SK-N-SH (cell line): ENCODE data around the gene SPI1. TPM values are rescaled to one million over a fixed set of nuclear protein-coding genes. Genes with fewer than 3 reads are reported as not detected.

Source experiments
- CTCF ChIA-PET: fragments of 300-600, 350-600 bp; formaldehyde crosslinking; extraction: SDS; loops from one replicate; lab custom pipeline; 2021; lab: Yijun Ruan, JAX
- POLR2A ChIA-PET: fragments of 350-600 bp; sonication (Branson Sonifier 250); formaldehyde crosslinking; extraction: SDS; loops from one replicate; lab custom pipeline; 2020; ENCODE audit warnings: antibody characterized with exemption, inconsistent platforms; lab: Yijun Ruan, JAX
- DNase-seq: peaks from one replicate; pipeline ENCODE4 v3.0.0; 2012
- H2AFZ ChIP-seq: fragments of 200-600 bp; sonication (generic); 2 replicates; pipeline ENCODE4 v1.8.1; 2016; ENCODE audit warnings: antibody characterized with exemption, mild to moderate bottlenecking, low read depth
- H3F3A ChIP-seq: fragments of 200-600 bp; sonication (generic); replicated peaks from 2 replicates; pipeline ENCODE3; 2016; ENCODE audit warnings: antibody characterized with exemption, mild to moderate bottlenecking; ENCODE audit not compliant: insufficient read depth
- H3K27ac ChIP-seq, 2 experiments: fragments of 200-500 bp in 1 of 2; fragments of 200-600 bp in 1 of 2; sonication (Bioruptor generic) in 1 of 2; sonication (generic), shearing (Covaris generic) in 1 of 2; 2 replicates each; pipeline versions ENCODE4 v1.5.1 to v1.6.1; 2014 to 2016; ENCODE audit warnings: low read depth in 2 of 2, inconsistent platforms in 1 of 2, low read length in 1 of 2, mild to moderate bottlenecking in 1 of 2, mixed read lengths in 1 of 2
- H3K27me3 ChIP-seq: fragments of 200-600 bp; sonication (generic), shearing (Covaris generic); 2 replicates; pipeline ENCODE4 v1.6.1; 2016; ENCODE audit warnings: mixed run types; ENCODE audit not compliant: insufficient read depth
- H3K36me3 ChIP-seq, 2 experiments: fragments of 200-500 bp in 1 of 2; fragments of 200-600 bp in 1 of 2; sonication (Bioruptor generic) in 1 of 2; sonication (generic) in 1 of 2; replicated peaks in 1 of 2; 2 replicates each; pipeline versions ENCODE3 to v1.5.1; 2014 to 2016; ENCODE audit warnings: low read length in 1 of 2, mild to moderate bottlenecking in 1 of 2; ENCODE audit not compliant: insufficient read depth in 2 of 2, control insufficient read depth in 1 of 2
- H3K4me1 ChIP-seq, 2 experiments: fragments of 200-500 bp in 1 of 2; fragments of 200-600 bp in 1 of 2; sonication (Bioruptor generic) in 1 of 2; sonication (generic), shearing (Covaris generic) in 1 of 2; 2 replicates each; pipeline versions ENCODE4 v1.5.1 to v1.6.1; 2014 to 2016; ENCODE audit warnings: low read depth in 1 of 2, low read length in 1 of 2, mixed run types in 1 of 2; ENCODE audit not compliant: insufficient read depth in 2 of 2, control insufficient read depth in 1 of 2
- H3K4me2 ChIP-seq: fragments of 200-600 bp; sonication (generic), shearing (Covaris generic); 2 replicates; pipeline ENCODE4 v1.6.1; 2017; ENCODE audit warnings: mixed run types
- H3K4me3 ChIP-seq, 2 experiments: fragments of 200-500 bp in 1 of 2; fragments of 200-600 bp in 1 of 2; sonication (Bioruptor generic) in 1 of 2; sonication (generic), shearing (Covaris generic) in 1 of 2; 2 replicates each; pipeline versions ENCODE4 v1.5.1 to v1.8.1; 2014 to 2016; ENCODE audit warnings: low read depth in 2 of 2, inconsistent platforms in 1 of 2, low read length in 1 of 2, mild to moderate bottlenecking in 1 of 2, mixed read lengths in 1 of 2, moderate library complexity in 1 of 2
- H3K79me2 ChIP-seq: fragments of 200-600 bp; sonication (generic); 2 replicates; pipeline ENCODE4 v1.8.1; 2017; ENCODE audit warnings: mild to moderate bottlenecking; ENCODE audit not compliant: insufficient read depth
- H3K9ac ChIP-seq: fragments of 200-600 bp; sonication (generic); 2 replicates; pipeline ENCODE4 v1.6.1; 2017; ENCODE audit warnings: mixed run types
- H3K9me2 ChIP-seq: fragments of 200-600 bp; sonication (generic); 2 replicates; pipeline ENCODE4 v1.6.1; 2017; ENCODE audit warnings: mixed run types
- H3K9me3 ChIP-seq: fragments of 200-600 bp; sonication (generic); 2 replicates; pipeline ENCODE4 v1.6.1; 2017; ENCODE audit warnings: mixed run types, mild to moderate bottlenecking, moderate library complexity
- H4K20me1 ChIP-seq: fragments of 200-600 bp; sonication (generic); 2 replicates; pipeline ENCODE4 v1.6.1; 2017; ENCODE audit warnings: mild to moderate bottlenecking, mixed run types; ENCODE audit not compliant: insufficient read depth
- CTCF ChIP-seq: fragments of 200-600 bp; sonication (generic); IDR thresholded peaks from 2 replicates; pipeline ENCODE4 v1.6.1; 2017; ENCODE audit warnings: antibody characterized with exemption, mild to moderate bottlenecking, moderate library complexity
- ELF1 ChIP-seq: IDR thresholded peaks from 2 replicates; pipeline ENCODE4 v1.4.0; 2012
- EP300 ChIP-seq, 2 experiments: IDR thresholded peaks; 2 replicates each; pipeline versions ENCODE4 v1.4.0 to v1.6.1; 2012; ENCODE audit warnings: borderline replicate concordance in 1 of 2, low read depth in 1 of 2, low read length in 1 of 2
- FOXM1 ChIP-seq: IDR thresholded peaks from 2 replicates; pipeline ENCODE4 v1.4.0; 2012; ENCODE audit warnings: low read depth, mild to moderate bottlenecking
- IRF3 ChIP-seq: fragments of 150-350 bp; IDR thresholded peaks from 2 replicates; pipeline ENCODE4 v1.6.1; 2016; ENCODE audit warnings: mild to moderate bottlenecking, low read depth, low read length
- JUND ChIP-seq: IDR thresholded peaks from 2 replicates; pipeline ENCODE4 v1.4.0; 2012
- MAX ChIP-seq: IDR thresholded peaks from 2 replicates; pipeline ENCODE4 v1.4.0; 2012; ENCODE audit warnings: low read depth
- NFIC ChIP-seq: IDR thresholded peaks from 2 replicates; pipeline ENCODE4 v1.4.0; 2012; ENCODE audit warnings: borderline replicate concordance
- PBX3 ChIP-seq: IDR thresholded peaks from 2 replicates; pipeline ENCODE4; 2012
- POLR2AphosphoS5 ChIP-seq: IDR thresholded peaks from 2 replicates; pipeline ENCODE4 v1.6.1; 2012; ENCODE audit warnings: low read depth, low read length
- SIN3A ChIP-seq: IDR thresholded peaks from 2 replicates; pipeline ENCODE4 v1.6.1; 2012; ENCODE audit warnings: low read depth, mild to moderate bottlenecking, low read length, moderate library complexity, borderline replicate concordance
- SMC3 ChIP-seq: IDR thresholded peaks from 2 replicates; pipeline ENCODE4 v1.6.1; 2012; ENCODE audit warnings: low read depth, low read length, improper control_type of control experiment
- TAF1 ChIP-seq: IDR thresholded peaks from 2 replicates; pipeline ENCODE4 v1.6.1; 2012; ENCODE audit warnings: low read depth, mild to moderate bottlenecking, low read length, moderate library complexity, borderline replicate concordance
- TCF12 ChIP-seq: IDR thresholded peaks from 2 replicates; pipeline ENCODE4 v1.4.0; 2012
- TEAD4 ChIP-seq: IDR thresholded peaks from 2 replicates; pipeline ENCODE4 v1.4.0; 2012; ENCODE audit warnings: mild to moderate bottlenecking, borderline replicate concordance; ENCODE audit not compliant: insufficient read depth
- USF2 ChIP-seq: fragments of 150-350 bp; IDR thresholded peaks from 2 replicates; pipeline ENCODE4 v1.6.1; 2017; ENCODE audit warnings: antibody characterized with exemption, low read length, low read depth, borderline replicate concordance
- YY1 ChIP-seq: IDR thresholded peaks from 2 replicates; pipeline ENCODE4 v1.4.0; 2012; ENCODE audit warnings: low read depth, mild to moderate bottlenecking
- WGBS: methylation state at CpG from one replicate; pipeline ENCODE4 v1.1.6; 2017; ENCODE audit warnings: low lambda C conversion rate; 5-methylcytosine and 5-hydroxymethylcytosine counted together
- polyA plus RNA-seq, 3 experiments: library from polyadenylated mRNA; depleted of rRNA; stranded (reverse); fragments of >200 nt; gene quantifications; 2 replicates each; pipeline ENCODE4 v1.2.3, GENCODE V29; 2012

SPI1 gene
- polyA plus RNA-seq, 1 of the 3 experiments (the other 2 are of a cell fraction): not detected

- no peak for TF ChIP-seq IRF3
Observed at GRCh38 chr11:47388697-47389576, 10.6 kb upstream of the SPI1 start (continued).

GRCh38 chr11:47387944-47388696, 9.8 kb upstream of the SPI1 start:
- no peaks in the 10 kb centered on the region for H3K9me2 ChIP-seq
- no peaks in the 10 kb centered on the region for H3K4me1 ChIP-seq
- no peak overlapping the region for H2AFZ ChIP-seq
- ChIA-PET POLR2A (interaction anchor here (0.6 kb wide), 1 partner anchor 462 kb away, joined by 3 read pairs; no protein-coding TSS in a partner anchor), CTCF (interaction anchor here (1.1 to 7.9 kb wide), 3 partner anchors 14 to 24 kb away, joined by 3 to 78 read pairs (median 4); no protein-coding TSS in a partner anchor)
- H3K4me2 ChIP-seq: no peak overlapping the region
- TF ChIP-seq MAX (no peak), TEAD4 (no peak), ELF1 (no peak), TAF1 (no peak), NFIC (no peak), CTCF (no peak)
- no peak overlapping the region for H3K4me3 ChIP-seq
- no peaks in the 10 kb centered on the region for H3K79me2 ChIP-seq
- H3K9me3 ChIP-seq: no peaks in the 10 kb centered on the region
- H3F3A ChIP-seq: no peaks in the 10 kb centered on the region
- no peak for DNase-seq
- WGBS: 81% methylated on average over 9 of the region's 13 CpGs
- no peaks in the 10 kb centered on the region for H4K20me1 ChIP-seq
- H3K9ac ChIP-seq: no peak overlapping the region
- H3K36me3 ChIP-seq: no peaks in the 10 kb centered on the region
- no peak overlapping the region for H3K27ac ChIP-seq
- H3K27me3 ChIP-seq: no peaks in the 10 kb centered on the region

- Histone ChIP-seq H3K27ac (no peak overlapping the region), H3K27me3 (no peaks in the 10 kb centered on the region), H3K79me2 (no peaks in the 10 kb centered on the region), H3K4me2 (no peak overlapping the region), H2AFZ (no peak overlapping the region), H3K9ac (no peak overlapping the region), H3K4me3 (no peak overlapping the region), H3K9me2 (no peaks in the 10 kb centered on the region), H3F3A (no peaks in the 10 kb centered on the region), H3K4me1 (no peaks in the 10 kb centered on the region), H3K36me3 (no peaks in the 10 kb centered on the region), H3K9me3 (no peaks in the 10 kb centered on the region), H4K20me1 (no peaks in the 10 kb centered on the region)
- CTCF ChIA-PET: no interaction called here
- POLR2A ChIA-PET: no interaction called here
- DNase-seq: no peak
- 75% methylated on average over 4 of the region's 4 CpGs for WGBS
- TF ChIP-seq JUND (no peak), FOXM1 (no peak), POLR2AphosphoS5 (no peak), USF2 (no peak), PBX3 (no peak), EP300 (IDR thresholded peaks at IDR 0.05; ENCODE audit: borderline replicate concordance in 1 of 2, low read depth in 1 of 2, low read length in 1 of 2) (no peak), TCF12 (no peak), SMC3 (no peak), YY1 (no peak), TEAD4 (no peak), TAF1 (no peak), ELF1 (no peak), SIN3A (no peak), IRF3 (no peak)
Observed at GRCh38 chr11:47384498-47384897, 6.2 kb upstream of the SPI1 start.
